ENCODE results near the gene LONP1. TPM values are rescaled to one million over a fixed set of nuclear protein-coding genes. Genes with fewer than 3 reads are reported as not detected.

Gene LONP1
- 75.4 and 111 TPM in 2 replicates for polyA plus RNA-seq (2012; rRNA removed)
- polyA plus RNA-seq (2012; cell fraction: cytosol; rRNA removed), result 49.3 and 74.2 TPM in 2 replicates
- 156 and 220 TPM in 2 replicates for polyA plus RNA-seq (2012; cell fraction: nucleus; rRNA removed)

GRCh38 chr19:5719961-5720790 lies at the start of gene LONP1, which contains the start of gene CATSPERD:
Gene LONP1, minus strand, starts transcription at chr19:5720146. Its CDS starts 14 bp downstream, at chr19:5720132.
Gene CATSPERD, plus strand, starts transcription at chr19:5720637. Its CDS starts 101 bp downstream, at chr19:5720738.
- WGBS (ENCODE audit: low lambda C conversion rate), result 0% methylated on average over 4 of the region's 90 CpGs
- Histone ChIP-seq H3K9me3 (no peaks in the 10 kb centered on the region), H3K36me3 (replicated peaks in 1 of 2; ENCODE audit: control insufficient read depth in 1 of 2, insufficient read depth in 2 of 2, low read length in 1 of 2) (peaks cover 0 to 5% of the 10 kb centered on the region in 2 experiments), H3K9ac (peak within 1 kb of the TSS; percentile 96), H3K4me3 (ENCODE audit: low read depth in 2 of 2, low read length in 1 of 2) (peak within 1 kb of the TSS; percentile 84 to 95), H2AFZ (ENCODE audit: low read depth) (peak within 1 kb of the TSS; percentile 84), H3K27ac (ENCODE audit: low read depth in 2 of 2, low read length in 1 of 2) (peak within 1 kb of the TSS; percentile 90 to 97), H3K4me1 (ENCODE audit: control insufficient read depth in 1 of 2, insufficient read depth in 2 of 2, low read depth in 1 of 2, low read length in 1 of 2) (peaks cover 10 to 13% of the 10 kb centered on the region in 2 experiments; a peak in 3 of 4 replicates), H4K20me1 (ENCODE audit: insufficient read depth) (peaks cover 18% of the 10 kb centered on the region), H3K27me3 (ENCODE audit: insufficient read depth) (no peaks in the 10 kb centered on the region; the same call in 1 of the 2 replicates), H3K9me2 (no peaks in the 10 kb centered on the region), H3K79me2 (ENCODE audit: insufficient read depth) (peaks cover 46% of the 10 kb centered on the region), H3F3A (replicated peaks; ENCODE audit: insufficient read depth) (peaks cover 16% of the 10 kb centered on the region), H3K4me2 (peak within 1 kb of the TSS; percentile 100)
- POLR2A ChIA-PET, result interaction anchor here (0.6 to 1.7 kb wide), 10 partner anchors 9 to 97 kb away, joined by 3 to 10 read pairs (median 4); partner anchors contain the start of genes DUS3L, RPL36 and SAFB
- DNase-seq, result peak; percentile 99
- CTCF ChIA-PET, result interaction anchor here (0.7 to 4.1 kb wide), 13 partner anchors 11 to 100 kb away, joined by 3 to 31 read pairs (median 4); partner anchors contain the start of gene RPL36
- peak; percentile 76 for TF ChIP-seq ELF1 (IDR thresholded peaks at IDR 0.05)
- peak; percentile 38; the same call in 1 of the 2 replicates for TF ChIP-seq TCF12 (IDR thresholded peaks at IDR 0.05)
- peak; percentile 92 for TF ChIP-seq TAF1 (IDR thresholded peaks at IDR 0.05; ENCODE audit: borderline replicate concordance, low read depth, low read length)
- no peak; the same call in 1 of the 2 replicates for TF ChIP-seq RFX5 (IDR thresholded peaks at IDR 0.05; ENCODE audit: low read length)
- TF ChIP-seq FOXM1 (IDR thresholded peaks at IDR 0.05; ENCODE audit: low read depth), result no peak
- no peak for TF ChIP-seq EZH2phosphoT487 (IDR thresholded peaks at IDR 0.05; ENCODE audit: borderline replicate concordance, low read depth)
- peak; percentile 96 for TF ChIP-seq YY1 (IDR thresholded peaks at IDR 0.05; ENCODE audit: low read depth)
- no peak for TF ChIP-seq TEAD4 (IDR thresholded peaks at IDR 0.05; ENCODE audit: borderline replicate concordance, insufficient read depth)
- peak; percentile 96 for TF ChIP-seq USF1 (IDR thresholded peaks at IDR 0.05; ENCODE audit: borderline replicate concordance, low read depth)
- TF ChIP-seq IRF3 (IDR thresholded peaks at IDR 0.05; ENCODE audit: low read depth, low read length), result no peak
- peak; percentile 99 for TF ChIP-seq MXI1 (IDR thresholded peaks at IDR 0.05; ENCODE audit: low read depth, low read length)
- TF ChIP-seq FOXJ3 (CRISPR knock-in tag; IDR thresholded peaks at IDR 0.05), result no peak
- TF ChIP-seq PBX3 (IDR thresholded peaks at IDR 0.05), result no peak
- TF ChIP-seq FOSL2 (IDR thresholded peaks at IDR 0.05; ENCODE audit: borderline replicate concordance, low read depth), result no peak
- TF ChIP-seq NRF1 (IDR thresholded peaks at IDR 0.05; ENCODE audit: low read depth, low read length), result peak; percentile 99
- TF ChIP-seq CTCF (IDR thresholded peaks at IDR 0.05), result peak; percentile 84
- TF ChIP-seq NFIC (IDR thresholded peaks at IDR 0.05; ENCODE audit: borderline replicate concordance), result no peak; the same call in 1 of the 2 replicates
- peak; percentile 92 for TF ChIP-seq USF2 (IDR thresholded peaks at IDR 0.05; ENCODE audit: borderline replicate concordance, low read depth, low read length)
- TF ChIP-seq MAX (IDR thresholded peaks at IDR 0.05; ENCODE audit: low read depth), result peak; percentile 99
- peak; percentile 96 for TF ChIP-seq SIN3A (IDR thresholded peaks at IDR 0.05; ENCODE audit: borderline replicate concordance, low read depth, low read length)
- peak; percentile 25; the same call in 1 of the 2 replicates for TF ChIP-seq REST (IDR thresholded peaks at IDR 0.05; ENCODE audit: low read depth, low read length)
